ENCODE results near the gene TBX1. TPM values are rescaled to one million over a fixed set of nuclear protein-coding genes. Genes with fewer than 3 reads are reported as not detected.

Gene TBX1
- total and polyA plus RNA-seq, 10 of the 15 experiments (the other 5 are each of a cell fraction or from before 2014, with no cell fraction given): not detected

DNA sequence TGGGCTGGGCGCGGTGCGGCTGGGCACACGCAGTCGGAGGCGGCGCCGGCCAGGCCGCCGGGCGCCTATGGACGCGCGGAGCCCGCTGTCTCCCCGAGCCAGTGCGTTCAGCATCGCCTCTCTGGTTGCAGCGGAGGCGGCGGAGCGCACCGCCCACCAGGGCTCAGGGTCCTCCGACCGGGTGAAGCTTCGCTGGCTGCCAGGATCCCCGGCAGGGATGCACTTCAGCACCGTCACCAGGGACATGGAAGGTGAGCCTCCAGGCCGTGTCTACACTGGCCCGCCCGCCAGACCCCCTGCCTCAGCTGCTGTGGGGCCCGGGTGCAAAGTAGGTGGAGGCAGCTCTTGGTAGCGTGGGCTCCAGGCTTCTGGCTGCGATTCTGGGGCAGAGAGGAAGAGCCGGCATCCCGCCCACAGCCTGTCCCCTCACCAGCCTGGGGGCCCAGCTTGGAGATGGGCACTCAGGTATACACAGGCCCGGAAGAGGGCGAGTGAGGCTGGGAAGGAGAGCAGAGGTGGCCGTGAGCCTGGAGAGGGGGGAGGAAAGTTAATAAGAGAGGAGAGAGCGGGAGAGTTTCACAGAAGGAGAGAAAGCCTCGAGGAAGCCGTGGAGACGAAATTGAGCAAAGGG, 1.0 kb upstream of the TBX1 start:
- Histone ChIP-seq H3K4me3 (no peak overlapping the region), H2AFZ (ENCODE audit: control insufficient read depth, low read depth, low read length) (no peak overlapping the region), H4K20me1 (ENCODE audit: control insufficient read depth, insufficient read depth) (no peaks in the 10 kb centered on the region; the same call in 1 of the 2 replicates), H3K4me2 (ENCODE audit: control insufficient read depth, insufficient read depth) (no peak overlapping the region), H3K9me3 (replicated peaks; ENCODE audit: control insufficient read depth, insufficient read depth, low read length) (no peaks in the 10 kb centered on the region), H3K9ac (ENCODE audit: control insufficient read depth, insufficient read depth, low read length) (no peak overlapping the region), H3K27ac (ENCODE audit: control insufficient read depth, insufficient read depth) (no peak overlapping the region), H3K4me1 (ENCODE audit: control insufficient read depth, insufficient read depth, low read length) (peaks cover 6% of the 10 kb centered on the region), H3K27me3 (replicated peaks in 1 of 2; ENCODE audit: control insufficient read depth in 2 of 2, insufficient read depth in 2 of 2, low read length in 1 of 2) (peaks cover 14 to 24% of the 10 kb centered on the region in 2 experiments), H3K36me3 (ENCODE audit: control insufficient read depth in 2 of 2, insufficient read depth in 2 of 2, low read length in 1 of 2) (no peaks in the 10 kb centered on the region), H3K79me2 (ENCODE audit: control insufficient read depth, insufficient read depth, low read length) (no peaks in the 10 kb centered on the region)
- RAD21 ChIA-PET (ENCODE audit: unreplicated experiment): no interaction called here
- WGBS (ENCODE audit: insufficient coverage, insufficient replicate concordance, low lambda C conversion rate, missing lambda C conversion rate): 2% methylated on average over 20 of the region's 43 CpGs
- DNase-seq (ENCODE audit: low read depth, low spot score) (no peak), ATAC-seq (no peak), FAIRE-seq (no peak)
- in situ Hi-C loops (cut with MboI): no loop called here
- TF ChIP-seq IKZF1 (conservative IDR thresholded peaks at IDR 0.05) (no peak), SMARCA5 (IDR thresholded peaks at IDR 0.05) (no peak), CBFB (IDR thresholded peaks at IDR 0.05; ENCODE audit: low read depth) (no peak), HDAC2 (IDR thresholded peaks at IDR 0.05) (no peak), MYB (IDR thresholded peaks at IDR 0.05; ENCODE audit: borderline replicate concordance, low read depth, low read length) (no peak), RCOR1 (conservative IDR thresholded peaks at IDR 0.05; ENCODE audit: low read depth, low read length) (no peak), EED (IDR thresholded peaks at IDR 0.05; ENCODE audit: low read depth) (no peak), SREBF1 (IDR thresholded peaks at IDR 0.05; ENCODE audit: low read length) (no peak), ZBED1 (IDR thresholded peaks at IDR 0.05; ENCODE audit: borderline replicate concordance) (no peak), GATAD2B (conservative IDR thresholded peaks at IDR 0.05; ENCODE audit: low read depth) (no peak)
- TF ChIP-seq, protein P1, sequence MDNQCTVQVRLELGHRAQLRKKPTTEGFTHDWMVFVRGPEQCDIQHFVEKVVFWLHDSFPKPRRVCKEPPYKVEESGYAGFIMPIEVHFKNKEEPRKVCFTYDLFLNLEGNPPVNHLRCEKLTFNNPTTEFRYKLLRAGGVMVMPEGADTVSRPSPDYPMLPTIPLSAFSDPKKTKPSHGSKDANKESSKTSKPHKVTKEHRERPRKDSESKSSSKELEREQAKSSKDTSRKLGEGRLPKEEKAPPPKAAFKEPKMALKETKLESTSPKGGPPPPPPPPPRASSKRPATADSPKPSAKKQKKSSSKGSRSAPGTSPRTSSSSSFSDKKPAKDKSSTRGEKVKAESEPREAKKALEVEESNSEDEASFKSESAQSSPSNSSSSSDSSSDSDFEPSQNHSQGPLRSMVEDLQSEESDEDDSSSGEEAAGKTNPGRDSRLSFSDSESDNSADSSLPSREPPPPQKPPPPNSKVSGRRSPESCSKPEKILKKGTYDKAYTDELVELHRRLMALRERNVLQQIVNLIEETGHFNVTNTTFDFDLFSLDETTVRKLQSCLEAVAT (IDR thresholded peaks at IDR 0.05): no peak
- no TSS peak for BruUV-seq (replicated peaks)
- SMC1A ChIA-PET (ENCODE audit: uncharacterized antibody, unreplicated experiment): no interaction called here
- CTCF ChIA-PET: interaction anchor here (2.2 kb wide), 1 partner anchor 151 kb away, joined by 7 read pairs; no protein-coding TSS in a partner anchor
- POLR2A ChIA-PET: no interaction called here
- intact Hi-C loops (cut with micrococcal nuclease; ENCODE audit: unreplicated experiment): no loop called here
